Endothelial cell of umbilical vein (primary cell): ENCODE data around the gene RBM20. TPM values are rescaled to one million over a fixed set of nuclear protein-coding genes. Genes with fewer than 3 reads are reported as not detected.

Experiments used
- BruUV-seq: library from RNA; stranded (reverse); fragments of 400-500 nt; replicated peaks from 2 replicates; lab custom pipeline; 2021; lab: Mats Ljungman, UMichigan
- CTCF ChIA-PET: fragments of 300-600, 350-600 bp; sonication (Branson Sonifier 250); formaldehyde crosslinking; loops from one replicate; lab custom pipeline; 2021; ENCODE audit warnings: antibody characterized with exemption, inconsistent platforms; lab: Charles Lee
- POLR2A ChIA-PET: fragments of 300-600, 350-600 bp; sonication (Branson Sonifier 250); formaldehyde crosslinking; loops from one replicate; lab custom pipeline; 2021; ENCODE audit warnings: antibody characterized with exemption, inconsistent platforms; lab: Charles Lee
- DNase-seq: peaks from one replicate; pipeline ENCODE4 v3.0.0-alpha.2; 2011; ENCODE audit warnings: low read depth, low spot score
- FAIRE-seq: peaks from 2 replicates; lab custom pipeline; 2011; peaks lifted over from hg19 to GRCh38; lab: Jason Lieb, UNC
- H2AFZ ChIP-seq: 2 replicates; pipeline ENCODE4 v1.6.0; 2012; ENCODE audit warnings: low read depth, low read length, control low read depth, inconsistent platforms
- H3K27ac ChIP-seq: 2 replicates; pipeline ENCODE4 v1.5.1; 2011; ENCODE audit warnings: low read depth, mild to moderate bottlenecking, control low read depth, low read length, moderate library complexity; ENCODE audit not compliant: insufficient read depth
- H3K27me3 ChIP-seq, 2 experiments: 2 replicates each; pipeline versions ENCODE4 v1.6.0 to v1.6.1; 2011; ENCODE audit warnings: low read length in 2 of 2, mixed read lengths in 1 of 2; ENCODE audit not compliant: control insufficient read depth in 2 of 2, insufficient read depth in 2 of 2
- H3K36me3 ChIP-seq, 2 experiments: 2 replicates in 1 of 2; 3 replicates in 1 of 2; pipeline ENCODE4 v1.5.1; 2011; ENCODE audit warnings: low read length in 2 of 2, mild to moderate bottlenecking in 1 of 2, moderate library complexity in 1 of 2; ENCODE audit not compliant: control insufficient read depth in 2 of 2, insufficient read depth in 2 of 2; ENCODE audit errors: extremely low read depth in 1 of 2
- H3K4me1 ChIP-seq: 3 replicates; pipeline ENCODE4 v1.5.1; 2011; ENCODE audit warnings: mild to moderate bottlenecking, low read length; ENCODE audit not compliant: control insufficient read depth, insufficient read depth; ENCODE audit errors: extremely low read depth
- H3K4me2 ChIP-seq: 2 replicates; pipeline ENCODE4 v1.6.1; 2011; ENCODE audit warnings: low read length, control low read depth, mixed read lengths; ENCODE audit not compliant: insufficient read depth
- H3K4me3 ChIP-seq, 3 experiments: fragments of 200-600 bp in 1 of 3; sonication (generic), shearing (Covaris generic) in 1 of 3; replicated peaks in 1 of 3; 2 replicates each; pipeline ENCODE4 v1.5.1; 2011 to 2016; ENCODE audit warnings: control low read depth in 3 of 3, low read length in 3 of 3, mild to moderate bottlenecking in 2 of 3, inconsistent platforms in 1 of 3, low read depth in 1 of 3, moderate library complexity in 1 of 3; ENCODE audit not compliant: insufficient read depth in 1 of 3
- H3K79me2 ChIP-seq: 2 replicates; pipeline ENCODE4 v1.6.0; 2012; ENCODE audit warnings: low read length, inconsistent platforms; ENCODE audit not compliant: control insufficient read depth, insufficient read depth
- H3K9ac ChIP-seq: replicated peaks from 2 replicates; pipeline ENCODE3; 2011; ENCODE audit warnings: low read length, control low read depth; ENCODE audit not compliant: insufficient read depth; ENCODE audit errors: extremely low read depth
- H3K9me1 ChIP-seq: replicated peaks from 3 replicates; pipeline ENCODE4 v1.6.0; 2011; ENCODE audit warnings: mild to moderate bottlenecking, low read length; ENCODE audit not compliant: control insufficient read depth, insufficient read depth; ENCODE audit errors: extremely low read depth
- H3K9me3 ChIP-seq: replicated peaks from 2 replicates; pipeline ENCODE4 v1.5.1; 2012; ENCODE audit warnings: low read length, inconsistent platforms; ENCODE audit not compliant: control insufficient read depth, insufficient read depth
- H4K20me1 ChIP-seq: replicated peaks from 2 replicates; pipeline ENCODE3; 2011; ENCODE audit warnings: mild to moderate bottlenecking, low read length; ENCODE audit not compliant: control insufficient read depth, insufficient read depth; ENCODE audit errors: extremely low read depth
- EZH2 ChIP-seq: IDR thresholded peaks from 2 replicates; pipeline ENCODE4 v1.6.1; 2012; ENCODE audit warnings: borderline replicate concordance, low read depth, mild to moderate bottlenecking, moderate library complexity, low read length, inconsistent platforms; ENCODE audit not compliant: severe bottlenecking
- FOS ChIP-seq: IDR thresholded peaks from 2 replicates; pipeline ENCODE4 v1.6.1; 2011; ENCODE audit warnings: mild to moderate bottlenecking, low read length, moderate library complexity, borderline replicate concordance; ENCODE audit not compliant: insufficient read depth
- GATA2 ChIP-seq: IDR thresholded peaks from 2 replicates; pipeline ENCODE4 v1.7.0; 2011; ENCODE audit warnings: low read depth, mild to moderate bottlenecking, moderate library complexity, mixed read lengths, low read length; ENCODE audit not compliant: insufficient read length, insufficient read depth
- JUN ChIP-seq: IDR thresholded peaks from 2 replicates; pipeline ENCODE4 v1.6.1; 2011; ENCODE audit warnings: borderline replicate concordance, low read depth; ENCODE audit not compliant: insufficient read length, insufficient read depth
- MYC ChIP-seq: IDR thresholded peaks from one replicate; pipeline ENCODE4 v1.6.1; 2011; ENCODE audit warnings: mild to moderate bottlenecking, low read depth, low read length
- POLR2A ChIP-seq: IDR thresholded peaks from 2 replicates; pipeline ENCODE4 v1.6.1; 2012; ENCODE audit warnings: low read depth, mild to moderate bottlenecking, control low read depth, low read length
- POLR2AphosphoS5 ChIP-seq: IDR thresholded peaks from 2 replicates; pipeline ENCODE4 v1.6.1; 2012; ENCODE audit warnings: low read depth, mild to moderate bottlenecking, control low read depth, low read length, moderate library complexity; ENCODE audit not compliant: insufficient read depth
- dilution Hi-C: fragments of 300-500 bp; cut with MboI; formaldehyde crosslinking; loops from one replicate; pipeline ENCODE4 v1.15.0; 2019; ENCODE audit warnings: low sequenced_read_pairs; ENCODE audit not compliant: extremely low pct_ligation_motif_present
- intact Hi-C: fragments of 100-400 bp; cut with micrococcal nuclease; formaldehyde crosslinking; loops from one replicate; pipeline ENCODE4 v1.10.0; 2022
- polyA plus RNA-seq, 4 experiments: library from polyadenylated mRNA; depleted of rRNA in 3 of 4; stranded (reverse) in 3 of 4; unstranded in 1 of 4; fragments of >200 nt; gene quantifications; 2 replicates each; pipeline versions ENCODE4 v1.2.1 to v1.2.3, GENCODE V29; 2011 to 2012; ENCODE audit warnings: missing spikeins in 1 of 4
- total RNA-seq: library from RNA; stranded (reverse); gene quantifications from 2 replicates; pipeline ENCODE4 v1.2.3, GENCODE V29; 2021
- TF ChIP-seq, protein P1 (sequence below), 2 donors: IDR thresholded peaks; 1 replicate in 1 of 2; 2 replicates in 1 of 2; pipeline ENCODE4 v1.5.1; 2011; ENCODE audit warnings: low read length in 2 of 2, mild to moderate bottlenecking in 2 of 2, moderate library complexity in 2 of 2, control low read depth in 1 of 2, inconsistent platforms in 1 of 2, low read depth in 1 of 2; ENCODE audit not compliant: insufficient read depth in 1 of 2; ENCODE audit errors: extremely low read depth in 1 of 2
- TF ChIP-seq, protein P2 (sequence below): IDR thresholded peaks from 2 replicates; pipeline ENCODE4 v1.6.1; 2011; ENCODE audit not compliant: insufficient read depth, insufficient read length

Gene RBM20
- total and polyA plus RNA-seq, 2 donors (not counting 3 experiments of a cell fraction or from before 2014, with no cell fraction given): 0.04 TPM; not detected in 1

DNA sequence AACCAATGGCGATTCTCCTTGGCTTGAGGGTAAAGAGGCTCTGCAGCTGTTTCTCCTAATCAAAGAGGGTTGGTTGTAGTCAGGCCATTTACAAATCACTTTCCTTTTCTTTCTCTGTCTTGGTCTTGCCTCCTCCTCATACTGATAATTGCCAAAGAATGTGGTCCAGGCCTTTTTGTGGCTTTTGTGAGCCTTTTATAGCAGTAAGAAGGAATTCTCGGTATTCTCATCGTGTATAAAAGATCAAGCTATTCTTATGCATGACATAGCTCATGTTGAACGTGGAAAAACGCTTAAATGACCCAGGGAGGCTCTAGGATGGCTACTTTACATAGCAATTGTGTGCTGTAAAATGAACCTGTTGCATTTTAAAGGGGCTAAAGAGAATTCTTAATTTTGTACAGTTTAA, 62.6 kb downstream of the RBM20 start:
- no peak overlapping the region for H3K4me2 ChIP-seq
- FAIRE-seq: no peak
- no peak overlapping the region for H3K9ac ChIP-seq
- H3K79me2 ChIP-seq: no peaks in the 10 kb centered on the region
- H4K20me1 ChIP-seq: no peaks in the 10 kb centered on the region
- no peaks in the 10 kb centered on the region for H3K36me3 ChIP-seq
- ChIA-PET POLR2A (no interaction called here), CTCF (interaction anchor here (1.5 to 1.6 kb wide), 3 partner anchors 13 to 35 kb away, joined by 4 to 5 read pairs (median 4); no protein-coding TSS in a partner anchor)
- H3K9me1 ChIP-seq: no peaks in the 10 kb centered on the region
- no peak overlapping the region for H2AFZ ChIP-seq
- H3K27ac ChIP-seq: no peak overlapping the region
- dilution Hi-C loops (no loop called here), intact Hi-C loops (no loop called here)
- DNase-seq: no peak
- H3K27me3 ChIP-seq: peaks cover 0 to 3% of the 10 kb centered on the region in 2 experiments
- TF ChIP-seq FOS: no peak
- no peak overlapping the region for H3K4me3 ChIP-seq
- no peaks in the 10 kb centered on the region for H3K9me3 ChIP-seq
- BruUV-seq: no TSS peak
- H3K4me1 ChIP-seq: no peaks in the 10 kb centered on the region

DNA sequence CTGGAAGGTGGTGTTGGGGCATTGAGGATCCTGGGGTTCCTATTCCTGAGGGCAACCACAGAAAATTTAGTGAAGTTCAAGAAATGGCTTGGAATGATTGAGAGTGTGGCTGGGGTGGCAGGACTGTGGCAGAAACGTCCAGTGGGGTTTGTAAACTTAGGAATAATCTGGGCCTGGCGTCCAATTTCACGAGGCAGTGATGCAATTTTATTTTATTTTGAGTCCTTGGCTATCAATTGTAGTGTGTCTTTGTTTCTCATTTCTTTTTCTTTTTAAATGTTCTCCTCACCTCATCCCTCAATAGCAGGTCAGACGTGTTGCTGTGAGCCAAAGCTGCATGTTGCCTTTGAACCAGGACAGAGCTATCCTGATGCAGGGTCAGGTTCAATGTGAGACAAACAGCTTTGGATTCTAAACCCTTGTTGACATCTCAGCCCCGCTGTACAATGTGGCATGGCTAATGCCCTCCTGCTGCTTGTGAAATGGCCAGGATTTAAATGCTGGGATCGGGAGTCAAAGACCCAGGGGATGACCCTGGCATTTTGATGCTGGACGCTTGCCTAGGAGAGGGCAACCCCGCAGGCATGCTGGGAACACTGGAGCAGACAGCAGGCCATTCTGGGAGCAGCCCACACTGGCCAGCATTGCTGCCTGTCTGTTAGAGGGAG, 64.8 kb downstream of the RBM20 start:
- intact Hi-C loops: no loop called here
- Histone ChIP-seq H3K27ac (no peak overlapping the region), H4K20me1 (no peaks in the 10 kb centered on the region), H3K9ac (no peak overlapping the region), H3K9me1 (no peaks in the 10 kb centered on the region), H3K4me1 (no peaks in the 10 kb centered on the region), H3K27me3 (peaks cover 0 to 3% of the 10 kb centered on the region in 2 experiments), H3K36me3 (no peaks in the 10 kb centered on the region), H3K4me2 (no peak overlapping the region), H3K9me3 (no peaks in the 10 kb centered on the region), H2AFZ (no peak overlapping the region), H3K79me2 (no peaks in the 10 kb centered on the region), H3K4me3 (no peak overlapping the region)
- no peak for TF ChIP-seq POLR2A
- no peak for TF ChIP-seq JUN
- TF ChIP-seq GATA2: no peak
- TF ChIP-seq, protein P1, sequence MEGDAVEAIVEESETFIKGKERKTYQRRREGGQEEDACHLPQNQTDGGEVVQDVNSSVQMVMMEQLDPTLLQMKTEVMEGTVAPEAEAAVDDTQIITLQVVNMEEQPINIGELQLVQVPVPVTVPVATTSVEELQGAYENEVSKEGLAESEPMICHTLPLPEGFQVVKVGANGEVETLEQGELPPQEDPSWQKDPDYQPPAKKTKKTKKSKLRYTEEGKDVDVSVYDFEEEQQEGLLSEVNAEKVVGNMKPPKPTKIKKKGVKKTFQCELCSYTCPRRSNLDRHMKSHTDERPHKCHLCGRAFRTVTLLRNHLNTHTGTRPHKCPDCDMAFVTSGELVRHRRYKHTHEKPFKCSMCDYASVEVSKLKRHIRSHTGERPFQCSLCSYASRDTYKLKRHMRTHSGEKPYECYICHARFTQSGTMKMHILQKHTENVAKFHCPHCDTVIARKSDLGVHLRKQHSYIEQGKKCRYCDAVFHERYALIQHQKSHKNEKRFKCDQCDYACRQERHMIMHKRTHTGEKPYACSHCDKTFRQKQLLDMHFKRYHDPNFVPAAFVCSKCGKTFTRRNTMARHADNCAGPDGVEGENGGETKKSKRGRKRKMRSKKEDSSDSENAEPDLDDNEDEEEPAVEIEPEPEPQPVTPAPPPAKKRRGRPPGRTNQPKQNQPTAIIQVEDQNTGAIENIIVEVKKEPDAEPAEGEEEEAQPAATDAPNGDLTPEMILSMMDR (IDR thresholded peaks at IDR 0.05; ENCODE audit: extremely low read depth in 1 of 2, insufficient read depth in 1 of 2, low read depth in 1 of 2, low read length in 2 of 2): no peak
- no peak for TF ChIP-seq FOS
- TF ChIP-seq, protein P2, sequence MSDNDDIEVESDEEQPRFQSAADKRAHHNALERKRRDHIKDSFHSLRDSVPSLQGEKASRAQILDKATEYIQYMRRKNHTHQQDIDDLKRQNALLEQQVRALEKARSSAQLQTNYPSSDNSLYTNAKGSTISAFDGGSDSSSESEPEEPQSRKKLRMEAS: no peak
- TF ChIP-seq EZH2: no peak
- TF ChIP-seq MYC: no peak
- no peak for TF ChIP-seq POLR2AphosphoS5
- dilution Hi-C loops: no loop called here
- DNase-seq (no peak), FAIRE-seq (no peak)
- ChIA-PET POLR2A (no interaction called here), CTCF (no interaction called here)
- BruUV-seq: no TSS peak
